GM20000 (cell line): Measurements from ENCODE around the gene BIRC5.

ENCODE experiments used
- DNase-seq: peaks from one replicate; pipeline ENCODE4 v3.0.0; 2012; ENCODE audit warnings: low spot score
- CTCF ChIP-seq: IDR thresholded peaks from 2 replicates; pipeline ENCODE4 v1.5.1; 2012; ENCODE audit warnings: mild to moderate bottlenecking, control low read depth; ENCODE audit errors: extremely low read depth, missing control alignments

Gene BIRC5

GRCh38 chr17:78238823-78239488, 24.9 kb downstream of the BIRC5 start:
- no peak for DNase-seq
- TF ChIP-seq CTCF, result no peak

GRCh38 chr17:78239489-78239931, 25.5 kb downstream of the BIRC5 start:
- DNase-seq, result no peak
- no peak for TF ChIP-seq CTCF

GRCh38 chr17:78240012-78240655, 26.1 kb downstream of the BIRC5 start:
- DNase-seq, result no peak
- no peak for TF ChIP-seq CTCF

- no peak for TF ChIP-seq CTCF
- no peak for DNase-seq
These were observed 26.8 kb downstream of the BIRC5 start for GRCh38 chr17:78240839-78241238.

GRCh38 chr17:78241277-78242023, 27.4 kb downstream of the BIRC5 start:
- no peak for DNase-seq
- TF ChIP-seq CTCF, result no peak

GRCh38 chr17:78242024-78242742, 28.1 kb downstream of the BIRC5 start:
- DNase-seq, result no peak
- no peak for TF ChIP-seq CTCF
